ENCODE measurements around the gene ETHE1. TPM values are rescaled to one million over a fixed set of nuclear protein-coding genes. Genes with fewer than 3 reads are reported as not detected.
A peak's percentile ranks its signal among the peaks of the same experiment; 100 is the strongest.

The ETHE1 gene
- 10 to 100 TPM; 20.3 to 58.6 (median 23.9) TPM for total RNA-seq
- 10 to 100 TPM; 58.0 to 59.3 TPM for polyA plus RNA-seq
- total RNA-seq, result 12.8 reads per million, percentile 41 among the genes with 10 or more reads in this experiment

DNA sequence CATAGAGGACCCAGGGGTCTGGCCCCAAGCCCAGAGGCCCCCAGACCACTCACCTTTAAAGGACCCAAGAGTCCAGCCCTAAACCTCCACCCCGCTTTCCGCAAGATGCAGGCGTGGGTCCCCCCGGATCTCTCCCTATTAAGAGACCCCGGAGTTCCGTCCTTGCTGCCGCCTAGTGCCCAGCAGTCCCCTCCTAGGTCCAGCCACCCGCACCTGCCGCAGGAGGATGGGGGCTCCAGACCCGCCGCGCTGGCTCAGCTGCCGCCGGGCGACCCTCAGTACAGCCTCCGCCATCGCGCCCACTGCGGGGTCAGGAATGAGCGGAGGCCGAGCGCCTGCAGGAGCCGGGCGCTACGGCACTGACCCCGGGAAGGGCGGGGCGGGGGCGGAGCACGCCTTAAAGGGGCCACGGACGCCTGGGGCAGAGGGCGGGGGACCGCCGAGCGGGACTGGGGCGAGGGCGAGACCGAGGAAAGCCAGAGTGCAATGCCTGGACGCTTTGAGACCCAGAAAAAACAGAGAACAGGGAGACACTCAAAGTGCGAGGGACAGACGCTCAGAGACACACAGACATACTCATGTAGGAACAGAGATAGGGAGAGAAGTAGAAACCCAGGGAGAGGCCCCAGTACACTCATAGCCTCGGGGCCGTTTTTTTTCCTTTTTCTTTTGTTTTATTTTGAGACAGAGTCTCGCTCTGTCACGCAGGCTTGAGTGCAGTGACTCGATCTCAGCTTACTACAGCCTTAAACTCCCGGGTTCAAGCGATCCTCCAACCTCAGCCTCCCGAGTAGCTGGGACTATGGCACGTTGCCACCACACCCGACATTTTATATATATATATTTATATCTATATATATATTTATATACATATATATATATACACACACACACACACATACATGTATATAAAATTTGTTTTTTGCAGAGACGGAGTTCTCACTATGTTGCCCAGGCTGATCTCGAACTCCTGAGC is at the start of gene ETHE1:
ETHE1 (minus strand) TSS at position 318 of the 976 bp plus-strand sequence; CDS start at position 294, 24 bp downstream.
- H3K36me3 Mint-ChIP-seq, result peaks cover 0 to 4% (median 0%) of the 10 kb centered on the region in 5 donors
- intact Hi-C loops (cut with micrococcal nuclease), result loop anchor here (1.0 to 10.0 kb wide), 4 partner anchors 23 to 258 kb away; partner anchors contain the start of genes PHLDB3 (in 2 of the 2) and KCNN4 (in 1 of the 2)
- peak within 1 kb of the TSS; percentile 75 for H3K4me3 ChIP-seq (ENCODE audit: low read length)
- peaks cover 0 to 5% (median 0%) of the 10 kb centered on the region in 3 experiments for H3K36me3 ChIP-seq (ENCODE audit: control insufficient read depth in 2 of 3, insufficient read depth in 3 of 3, low read length in 3 of 3)
- peaks cover 18 to 38% (median 25%) of the 10 kb centered on the region in 7 donors for H3K4me1 Mint-ChIP-seq
- H3K27ac ChIP-seq (ENCODE audit: low read depth, low read length), result peak within 1 kb of the TSS; percentile 81
- H3K9me3 ChIP-seq (ENCODE audit: control insufficient read depth in 2 of 3, low read length in 3 of 3), result no peaks in the 10 kb centered on the region
- peaks cover 15 to 24% of the 10 kb centered on the region in 2 donors for H3K4me1 ChIP-seq (ENCODE audit: control insufficient read depth in 2 of 2, insufficient read depth in 2 of 2, low read length in 2 of 2)
- CTCF ChIA-PET, result interaction anchor here (0.7 to 11.4 kb wide), 8 partner anchors 8 to 93 kb away, joined by 3 to 250 read pairs (median 5); no protein-coding TSS in a partner anchor
- peak within 1 kb of the TSS; percentile 75 to 96 (median 86) for H3K27ac Mint-ChIP-seq
- H3K9me3 Mint-ChIP-seq, result no peaks in the 10 kb centered on the region
- ATAC-seq, result peak; percentile 86
- H3K27me3 Mint-ChIP-seq, result no peaks in the 10 kb centered on the region
- POLR2A ChIA-PET, result interaction anchor here (0.6 to 2.4 kb wide), 7 partner anchors 10 to 88 kb away, joined by 3 to 15 read pairs (median 4); partner anchors contain the start of gene XRCC1
- no peaks in the 10 kb centered on the region for H3K27me3 ChIP-seq (ENCODE audit: control insufficient read depth in 2 of 2, insufficient read depth in 2 of 2, low read length in 2 of 2)
- peak within 1 kb of the TSS; percentile 78 to 94 (median 84) for H3K4me3 Mint-ChIP-seq
- peak; percentile 39 to 86 (median 50) for DNase-seq

DNA sequence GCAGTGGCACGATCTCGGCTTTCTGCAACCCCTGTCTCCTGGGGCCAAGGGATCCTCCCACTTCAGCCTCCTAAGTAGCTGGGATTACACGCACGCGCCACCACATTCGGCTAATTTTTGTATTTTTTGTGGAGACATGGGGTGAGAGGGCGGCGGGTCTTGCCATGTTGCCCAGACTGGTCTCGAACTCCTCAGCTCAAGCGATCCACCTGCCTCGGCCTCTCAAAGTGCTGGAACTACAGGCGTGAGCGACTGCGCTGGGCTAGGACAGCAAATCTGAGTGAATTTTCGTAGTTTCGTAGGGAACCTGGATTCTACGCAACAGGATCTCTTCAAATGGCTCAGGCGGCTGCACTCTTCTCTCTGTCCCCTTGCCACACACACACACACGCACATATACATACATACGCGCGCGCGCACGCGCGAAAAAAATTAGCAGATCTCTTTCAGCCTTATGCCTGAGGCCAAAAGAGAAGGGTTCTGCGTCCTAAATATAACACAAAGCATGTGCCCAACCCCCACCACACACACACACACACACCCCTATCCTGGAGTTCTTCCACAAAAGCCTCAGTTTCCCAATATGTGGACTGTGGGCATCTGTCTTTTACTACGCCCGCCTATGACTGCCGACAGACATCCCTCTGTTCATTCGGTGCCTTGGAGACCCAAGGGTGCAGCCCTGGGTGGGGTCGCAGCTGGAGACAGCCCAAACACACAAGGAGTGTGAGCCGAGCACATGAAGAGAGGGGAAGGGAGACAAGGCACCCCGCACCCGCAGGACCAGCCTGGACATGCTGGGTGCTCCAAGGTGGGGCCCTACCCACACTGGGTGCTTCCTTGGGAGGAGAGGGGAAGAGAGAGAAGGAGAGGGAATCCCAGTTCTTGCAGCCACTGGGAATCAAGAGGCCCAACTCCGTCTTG is 49.2 kb upstream of the ETHE1 start:
- Mint-ChIP-seq H3K27me3 (peaks cover 0 to 5% (median 0%) of the 10 kb centered on the region in 5 donors), H3K27ac (peak overlapping the region; percentile 72 to 98 (median 93)), H3K9me3 (peaks cover 0 to 1% (median 0%) of the 10 kb centered on the region in 11 donors), H3K4me3 (peak overlapping the region; percentile 70 to 98 (median 93)), H3K36me3 (peaks cover 0 to 8% (median 3%) of the 10 kb centered on the region in 5 donors), H3K4me1 (peaks cover 22 to 56% (median 45%) of the 10 kb centered on the region in 7 donors)
- ChIA-PET POLR2A (interaction anchor here (1.3 to 5.1 kb wide), 2 partner anchors 20 to 113 kb away, joined by 3 to 51 read pairs; partner anchors contain the start of genes IRGQ and ZNF576), CTCF (interaction anchor here (1.0 to 3.4 kb wide), 3 partner anchors 20 to 21 kb away, joined by 3 to 36 read pairs (median 3); partner anchors contain the start of genes IRGQ and ZNF576)
- DNase-seq (peak in 1 of 9 donors; percentile 16), ATAC-seq (no peak)
- no peaks in the 10 kb centered on the region for H3K9me3 ChIP-seq (ENCODE audit: control insufficient read depth in 2 of 3, low read length in 3 of 3)
- intact Hi-C loops (cut with micrococcal nuclease), result loop anchor here (1.0 to 5.0 kb wide), 9 partner anchors 14 to 179 kb away; partner anchors contain the start of genes IRGQ (in 2 of the 2), ZNF428 (in 2 of the 2), ZNF575 (in 2 of the 2) and ZNF576 (in 2 of the 2)
- H3K36me3 ChIP-seq (ENCODE audit: control insufficient read depth in 2 of 3, insufficient read depth in 3 of 3, low read length in 3 of 3), result no peaks in the 10 kb centered on the region
- peak overlapping the region; percentile 81 for H3K27ac ChIP-seq (ENCODE audit: low read depth, low read length)
- peak overlapping the region; percentile 52 for H3K4me3 ChIP-seq (ENCODE audit: low read length)
- peaks cover 12 to 14% of the 10 kb centered on the region in 2 donors for H3K4me1 ChIP-seq (ENCODE audit: control insufficient read depth in 2 of 2, insufficient read depth in 2 of 2, low read length in 2 of 2)
- no peaks in the 10 kb centered on the region for H3K27me3 ChIP-seq (ENCODE audit: control insufficient read depth in 2 of 2, insufficient read depth in 2 of 2, low read length in 2 of 2)

- Histone ChIP-seq H3K4me1 (ENCODE audit: control insufficient read depth in 2 of 2, insufficient read depth in 2 of 2, low read length in 2 of 2) (peaks cover 12 to 14% of the 10 kb centered on the region in 2 donors), H3K36me3 (ENCODE audit: control insufficient read depth in 2 of 3, insufficient read depth in 3 of 3, low read length in 3 of 3) (no peaks in the 10 kb centered on the region), H3K27me3 (ENCODE audit: control insufficient read depth in 2 of 2, insufficient read depth in 2 of 2, low read length in 2 of 2) (no peaks in the 10 kb centered on the region), H3K9me3 (ENCODE audit: control insufficient read depth in 2 of 3, low read length in 3 of 3) (no peaks in the 10 kb centered on the region), H3K4me3 (ENCODE audit: low read length) (peak within 1 kb of the TSS; percentile 77), H3K27ac (ENCODE audit: low read depth, low read length) (peak within 1 kb of the TSS; percentile 98)
- Mint-ChIP-seq H3K4me3 (peak within 1 kb of the TSS; percentile 92 to 98 (median 96)), H3K36me3 (peaks cover 0 to 10% (median 3%) of the 10 kb centered on the region in 5 donors), H3K27me3 (peaks cover 0 to 5% (median 0%) of the 10 kb centered on the region in 5 donors), H3K4me1 (peaks cover 26 to 63% (median 51%) of the 10 kb centered on the region in 7 donors), H3K27ac (peak within 1 kb of the TSS; percentile 93 to 99 (median 96)), H3K9me3 (peaks cover 0 to 1% (median 0%) of the 10 kb centered on the region in 11 donors)
- ATAC-seq (peak; percentile 99), DNase-seq (peak; percentile 85 to 99 (median 95))
- intact Hi-C loops (cut with micrococcal nuclease), result loop anchor here (1.0 to 5.0 kb wide), 9 partner anchors 13 to 180 kb away; partner anchors contain the start of genes IRGQ (in 2 of the 2), ZNF428 (in 2 of the 2), ZNF575 (in 2 of the 2) and ZNF576 (in 2 of the 2)
- ChIA-PET CTCF (interaction anchor here (0.6 to 3.4 kb wide), 6 partner anchors 10 to 136 kb away, joined by 3 to 36 read pairs (median 3); partner anchors contain the start of genes IRGQ and ZNF576), POLR2A (interaction anchor here (0.6 to 5.1 kb wide), 10 partner anchors 10 to 180 kb away, joined by 3 to 51 read pairs (median 4); partner anchors contain the start of genes IRGQ, SMG9, ZNF575 and ZNF576)
Measured at GRCh38 chr19:43575156-43575950, 48.4 kb upstream of the ETHE1 start, which contains the start of the genes PINLYP and XRCC1. PINLYP (plus strand) TSS chr19:43575801; CDS start chr19:43577192, 1,391 bp downstream. XRCC1 (minus strand) TSS chr19:43575527; CDS start chr19:43575458, 69 bp downstream.

DNA sequence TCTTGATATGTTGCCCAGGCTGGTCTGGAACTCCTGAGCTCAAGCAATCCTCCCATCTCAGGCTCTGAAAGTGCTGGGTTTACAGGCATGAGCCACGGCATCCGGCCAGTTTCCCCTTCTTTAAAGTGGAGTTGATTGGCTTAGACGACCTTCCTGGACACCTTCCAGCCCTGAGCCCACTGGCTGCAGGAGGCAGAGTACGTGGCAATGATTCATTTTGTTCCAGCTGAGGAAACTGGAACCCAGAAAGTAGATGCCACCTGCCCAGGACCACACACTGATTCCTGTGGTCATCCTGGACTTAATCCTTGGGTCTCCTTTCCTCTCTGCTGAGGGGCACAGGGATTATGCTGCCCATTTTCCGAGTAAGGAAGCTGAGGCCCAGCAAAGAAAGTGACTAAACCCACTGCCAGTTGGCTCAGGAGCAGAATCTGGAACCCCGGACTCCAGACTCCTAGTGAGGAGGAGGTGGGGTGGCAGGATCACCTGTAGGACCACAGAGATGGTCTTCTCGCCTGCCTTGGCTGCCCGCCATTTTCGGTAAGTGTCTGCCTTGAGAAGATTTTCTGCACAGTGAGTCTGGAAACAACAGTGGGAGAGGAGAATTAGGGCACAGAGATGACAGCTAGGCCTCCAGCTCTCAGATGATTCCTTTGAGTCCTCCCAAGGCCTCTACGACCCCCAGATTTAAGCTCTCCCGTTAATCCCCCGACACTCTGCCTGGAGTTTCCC is 47.6 kb upstream of the ETHE1 start:
- Mint-ChIP-seq H3K9me3 (peaks cover 0 to 1% (median 0%) of the 10 kb centered on the region in 11 donors), H3K4me1 (peaks cover 26 to 63% (median 52%) of the 10 kb centered on the region in 7 donors), H3K4me3 (peak overlapping the region; percentile 92 to 98 (median 96)), H3K27ac (peak overlapping the region; percentile 93 to 99 (median 96)), H3K36me3 (peaks cover 0 to 15% (median 3%) of the 10 kb centered on the region in 5 donors), H3K27me3 (peaks cover 0 to 5% (median 0%) of the 10 kb centered on the region in 5 donors)
- peak overlapping the region; percentile 77 for H3K4me3 ChIP-seq (ENCODE audit: low read length)
- ChIA-PET POLR2A (interaction anchor here (0.6 to 5.1 kb wide), 10 partner anchors 9 to 180 kb away, joined by 3 to 51 read pairs (median 4); partner anchors contain the start of genes IRGQ, SMG9, ZNF575 and ZNF576), CTCF (interaction anchor here (0.7 to 3.4 kb wide), 6 partner anchors 10 to 136 kb away, joined by 3 to 36 read pairs (median 3); partner anchors contain the start of genes IRGQ and ZNF576)
- intact Hi-C loops (cut with micrococcal nuclease), result loop anchor here (1.0 to 5.0 kb wide), 9 partner anchors 12 to 181 kb away; partner anchors contain the start of genes IRGQ (in 2 of the 2), ZNF428 (in 2 of the 2), ZNF575 (in 2 of the 2) and ZNF576 (in 2 of the 2)
- no peaks in the 10 kb centered on the region for H3K9me3 ChIP-seq (ENCODE audit: control insufficient read depth in 2 of 3, low read length in 3 of 3)
- DNase-seq (no peak), ATAC-seq (no peak)
- H3K4me1 ChIP-seq (ENCODE audit: control insufficient read depth in 2 of 2, insufficient read depth in 2 of 2, low read length in 2 of 2), result peaks cover 12 to 18% of the 10 kb centered on the region in 2 donors
- H3K27ac ChIP-seq (ENCODE audit: low read depth, low read length), result peak overlapping the region; percentile 98
- no peaks in the 10 kb centered on the region for H3K36me3 ChIP-seq (ENCODE audit: control insufficient read depth in 2 of 3, insufficient read depth in 3 of 3, low read length in 3 of 3)
- no peaks in the 10 kb centered on the region for H3K27me3 ChIP-seq (ENCODE audit: control insufficient read depth in 2 of 2, insufficient read depth in 2 of 2, low read length in 2 of 2)

Data from naive thymus-derived CD4-positive, alpha-beta T cell (primary cell).